Measurements from ENCODE around the gene LYPD8.

Gene LYPD8

DNA sequence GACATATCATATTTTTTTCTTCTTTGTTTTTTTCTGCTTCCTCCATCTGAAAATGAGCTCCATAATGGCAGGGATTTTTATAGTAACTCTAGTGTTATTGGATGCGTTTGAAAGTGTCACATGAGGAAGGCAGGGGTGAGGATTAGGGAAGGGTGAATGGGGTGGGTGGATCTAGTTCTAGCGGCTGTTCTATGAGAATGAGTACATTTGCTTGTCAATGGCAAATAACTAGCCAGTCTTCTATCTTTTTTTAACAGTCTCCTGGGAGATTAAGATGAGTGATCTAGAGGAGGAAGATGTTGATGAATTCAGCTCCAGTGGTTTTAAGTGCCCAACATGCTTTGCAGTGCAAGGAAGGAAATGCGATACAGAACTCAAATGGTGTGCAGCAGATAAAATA is 58.8 kb downstream of the LYPD8 start:
- DNase-seq, result no peak

GRCh38 chr1:248696261-248696660 is 59.3 kb downstream of the LYPD8 start:
- peak; percentile 39 to 55 for DNase-seq

DNA sequence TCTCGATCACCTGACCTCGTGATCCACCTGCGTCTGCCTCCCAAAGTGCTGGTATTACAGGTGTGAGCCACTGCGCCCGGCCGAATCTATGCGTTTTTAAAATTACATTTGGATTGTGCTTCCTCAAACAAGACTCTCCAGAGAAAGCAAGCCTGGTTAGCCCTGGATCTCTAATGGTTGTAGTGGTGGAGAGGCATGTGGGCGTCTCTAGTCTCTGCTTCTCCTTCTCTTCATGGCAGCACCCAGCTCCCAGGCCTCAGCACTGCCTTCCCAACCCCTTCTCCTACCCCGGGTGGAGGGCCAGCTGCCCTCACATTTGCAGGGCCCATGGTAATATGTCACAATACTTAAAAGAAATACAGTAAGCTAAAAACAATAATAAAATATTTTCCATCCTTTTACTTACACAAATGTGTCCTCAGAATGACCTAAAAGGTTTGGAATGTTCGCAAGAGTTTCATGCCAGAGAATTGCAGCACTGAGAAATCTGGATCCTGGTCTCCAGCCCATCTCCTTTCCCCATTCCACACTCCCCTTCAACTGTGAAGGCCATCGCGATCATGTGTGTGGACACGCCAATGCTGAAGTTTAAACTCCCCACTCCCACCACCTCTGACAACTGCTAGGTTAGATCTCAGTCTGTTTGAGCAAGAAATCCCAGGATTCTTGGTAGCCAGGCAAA is 60.0 kb downstream of the LYPD8 start:
- DNase-seq, result no peak

DNA sequence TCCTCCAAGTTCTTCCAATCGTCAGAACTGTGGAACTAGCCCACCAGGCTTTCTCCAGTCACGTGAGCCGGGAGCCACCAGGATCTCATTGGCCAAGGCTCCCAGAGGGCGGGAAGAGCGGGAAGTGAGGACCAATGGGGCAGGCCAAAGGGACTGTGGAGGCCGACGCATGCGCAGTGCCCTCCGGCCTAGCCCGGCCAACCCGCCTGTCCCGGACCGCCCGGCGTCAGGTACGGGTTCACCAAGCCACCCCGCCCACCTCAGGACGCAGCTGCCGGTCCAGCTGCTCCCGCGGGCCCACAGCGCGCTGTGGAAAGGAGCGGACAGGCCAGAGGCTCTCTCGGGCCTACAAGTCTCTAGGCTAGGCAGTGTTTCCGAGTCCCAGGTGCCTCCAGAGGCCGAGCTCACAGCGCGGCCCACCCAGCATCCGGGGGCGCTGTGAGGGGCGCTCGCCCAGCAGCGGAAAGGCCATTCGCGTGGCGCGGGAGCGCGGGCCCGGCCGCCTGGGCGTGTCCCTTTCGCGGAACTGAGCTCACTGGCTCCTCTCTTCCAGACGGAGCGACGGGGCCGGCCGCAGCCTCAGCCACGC is 63.9 kb downstream of the LYPD8 start:
- DNase-seq, result no peak
